K562 (cell line): Measurements from ENCODE around the gene KLK7. TPM values are rescaled to one million over a fixed set of nuclear protein-coding genes. Genes with fewer than 3 reads are reported as not detected.
A peak's percentile ranks its signal among the peaks of the same experiment; 100 is the strongest.

Experiments used
- ATAC-seq: fragments of 200-7000 bp; cut with Tn5 transposase; 3 replicates; pipeline ENCODE4 v1.9.1; 2020; ENCODE audit warnings: moderate library complexity
- BruUV-seq: library from RNA; stranded (reverse); fragments of 400-500 nt; replicated peaks from 2 replicates; lab custom pipeline; 2021; lab: Mats Ljungman, UMichigan
- CTCF ChIA-PET: fragments of 300-600 bp; formaldehyde crosslinking; extraction: SDS; loops from one replicate; lab custom pipeline; 2021; ENCODE audit warnings: low intra/inter-chr PET ratio; lab: Yijun Ruan, JAX
- POLR2A ChIA-PET: fragments of 300-600, 350-650 bp; sonication (Branson Sonifier 250); formaldehyde crosslinking; extraction: SDS; loops from one replicate; lab custom pipeline; 2021; ENCODE audit warnings: antibody characterized with exemption, inconsistent platforms; lab: Yijun Ruan, JAX
- DNase-seq, 4 experiments: peaks; one replicate each; pipeline versions ENCODE4 v3.0.0 to v3.0.0-alpha.2; 2011 to 2018; ENCODE audit warnings: low spot score in 3 of 4, mixed read lengths in 3 of 4; ENCODE audit errors: extremely low read depth in 1 of 4
- FAIRE-seq: peaks from 2 replicates; lab custom pipeline; 2011; peaks lifted over from hg19 to GRCh38; lab: Jason Lieb, UNC
- H2AFZ ChIP-seq: 2 replicates; pipeline ENCODE4 v1.6.0; 2011; ENCODE audit warnings: low read depth, low read length, control low read depth, inconsistent platforms
- H3K27ac ChIP-seq: fragments of 200-600 bp; 3 replicates; pipeline ENCODE4 v1.8.0; 2011; ENCODE audit warnings: low read depth, mild to moderate bottlenecking, control low read depth, inconsistent platforms, low read length, moderate library complexity, mixed read lengths; ENCODE audit errors: extremely low read depth
- H3K27me3 ChIP-seq, 2 experiments: fragments of 300-600 bp in 1 of 2; 2 replicates in 1 of 2; 3 replicates in 1 of 2; pipeline versions ENCODE4 v1.6.0 to v1.8.0; 2011; ENCODE audit warnings: inconsistent platforms in 2 of 2, low read length in 2 of 2, mild to moderate bottlenecking in 1 of 2, mixed read lengths in 1 of 2, moderate library complexity in 1 of 2; ENCODE audit not compliant: control insufficient read depth in 2 of 2, insufficient read depth in 2 of 2
- H3K36me3 ChIP-seq: fragments of 300-600 bp; 3 replicates; pipeline ENCODE4 v1.8.0; 2011; ENCODE audit warnings: mild to moderate bottlenecking, low read length, inconsistent platforms; ENCODE audit not compliant: control insufficient read depth, insufficient read depth
- H3K4me1 ChIP-seq, 2 experiments: fragments of 200-600 bp in 1 of 2; replicated peaks in 1 of 2; 2 replicates in 1 of 2; 3 replicates in 1 of 2; pipeline versions ENCODE4 v1.5.1 to v1.8.0; 2011; ENCODE audit warnings: inconsistent platforms in 2 of 2, low read length in 2 of 2, mild to moderate bottlenecking in 1 of 2, mixed read lengths in 1 of 2, moderate library complexity in 1 of 2; ENCODE audit not compliant: control insufficient read depth in 2 of 2, insufficient read depth in 2 of 2
- H3K4me2 ChIP-seq: 2 replicates; pipeline ENCODE4 v1.6.1; 2011; ENCODE audit warnings: low read length, control low read depth, inconsistent platforms, mixed read lengths; ENCODE audit not compliant: insufficient read depth
- H3K4me3 ChIP-seq: fragments of 200-600 bp; sonication (generic), shearing (Covaris generic); 2 replicates; pipeline ENCODE4 v1.5.1; 2016; ENCODE audit warnings: control low read depth, inconsistent platforms
- H3K79me2 ChIP-seq: fragments of 200-600 bp; 3 replicates; pipeline ENCODE4 v1.8.0; 2011; ENCODE audit warnings: low read length, inconsistent platforms; ENCODE audit not compliant: control insufficient read depth, insufficient read depth
- H3K9ac ChIP-seq, 2 experiments: 2 replicates each; pipeline versions ENCODE4 v1.6.0 to v1.6.1; 2011; ENCODE audit warnings: low read depth in 2 of 2, low read length in 2 of 2, control low read depth in 1 of 2, inconsistent platforms in 1 of 2, mild to moderate bottlenecking in 1 of 2, mixed read lengths in 1 of 2; ENCODE audit not compliant: insufficient read depth in 1 of 2
- H3K9me1 ChIP-seq: one replicate; pipeline ENCODE4 v1.6.0; 2011; ENCODE audit warnings: inconsistent platforms, mild to moderate bottlenecking, low read length, moderate library complexity; ENCODE audit not compliant: control insufficient read depth, insufficient read depth
- H3K9me3 ChIP-seq: replicated peaks from 2 replicates; pipeline ENCODE4 v1.5.1; 2011; ENCODE audit warnings: low read depth, low read length, inconsistent platforms; ENCODE audit not compliant: control insufficient read depth, insufficient read depth
- H4K20me1 ChIP-seq: replicated peaks from 2 replicates; pipeline ENCODE4 v1.6.1; 2011; ENCODE audit warnings: low read length, inconsistent platforms, mixed read lengths; ENCODE audit not compliant: control insufficient read depth, insufficient read depth
- CLOCK ChIP-seq: fragments of 250-450 bp; sonication (Bioruptor Pico); IDR thresholded peaks from 2 replicates; pipeline ENCODE4 v1.4.0; 2020; ENCODE audit warnings: mild to moderate bottlenecking, moderate library complexity, borderline replicate concordance
- GABPB1 ChIP-seq: sonication (generic); formaldehyde crosslinking; IDR thresholded peaks from 2 replicates; pipeline ENCODE4 v1.8.0; 2022; ENCODE audit warnings: mild to moderate bottlenecking, missing genetic modification reagents
- MCM3 ChIP-seq: fragments of 450-650 bp; IDR thresholded peaks from 2 replicates; pipeline ENCODE4 v1.6.1; 2016
- WGBS: fragments of 100-300 bp; shearing (Covaris generic); methylation state at CpG from one replicate; pipeline ENCODE4 v1.1.6; 2016; ENCODE audit warnings: low coverage, mixed read lengths; ENCODE audit not compliant: insufficient coverage; ENCODE audit errors: missing lambda C conversion rate; 5-methylcytosine and 5-hydroxymethylcytosine counted together
- in situ Hi-C: fragments of 300-500 bp; cut with MboI; formaldehyde crosslinking; loops from 4 replicates; pipeline ENCODE4 v1.15.0; 2018; ENCODE audit warnings: inconsistent platforms, mixed read lengths
- intact Hi-C: fragments of 100-400 bp; cut with micrococcal nuclease; formaldehyde crosslinking; loops from 2 replicates; pipeline ENCODE4 v1.14.2; 2022
- polyA plus RNA-seq, 8 experiments: library from polyadenylated mRNA; depleted of rRNA in 4 of 8; stranded (reverse) in 5 of 8; unstranded in 3 of 8; fragments of >200 nt; fragmentation: Nextera tagmentation in 2 of 8; fragmentation: Illumina TruSeq in 1 of 8; extraction: Ambion mirVana in 2 of 8; extraction: Trizol in 1 of 8; gene quantifications; 2 replicates each; pipeline versions ENCODE4 v1.2.1 to v1.2.3, GENCODE V29; 2011 to 2014; ENCODE audit warnings: inconsistent platforms in 1 of 8, missing spikeins in 1 of 8
- total RNA-seq, 7 experiments: library from RNA; depleted of rRNA in 6 of 7; stranded (reverse); fragments of >200 nt in 6 of 7; fragmentation: Illumina TruSeq in 2 of 7; extraction: Trizol in 2 of 7; gene quantifications; 2 replicates each; pipeline versions ENCODE4 v1.2.1 to v1.2.3, GENCODE V29; 2011 to 2021; ENCODE audit warnings: low replicate concordance in 1 of 7

KLK7 gene
- total and polyA plus RNA-seq, 9 of the 15 experiments (the other 6 are each of a cell fraction or from before 2014, with no cell fraction given), result 0.03 TPM; not detected in 8

GRCh38 chr19:51022526-51022925, 38.8 kb upstream of the KLK7 start:
- Histone ChIP-seq H3K36me3 (no peaks in the 10 kb centered on the region), H3K9me3 (no peaks in the 10 kb centered on the region), H2AFZ (no peak overlapping the region), H3K9me1 (no peaks in the 10 kb centered on the region), H3K4me1 (peaks cover 4 to 27% of the 10 kb centered on the region in 2 experiments), H4K20me1 (0 out of 2 replicates have a peak, but pooled peaks cover 8% of the 10 kb centered on the region), H3K4me2 (no peak overlapping the region), H3K4me3 (no peak overlapping the region), H3K27ac (no peak overlapping the region), H3K27me3 (peaks cover 21 to 58% of the 10 kb centered on the region in 2 experiments), H3K79me2 (no peaks in the 10 kb centered on the region), H3K9ac (no peak overlapping the region)
- POLR2A ChIA-PET, result no interaction called here
- no TSS peak for BruUV-seq
- no peak for ATAC-seq
- in situ Hi-C loops (loop anchor here (5.0 kb wide), 1 partner anchor 70 kb away; no protein-coding TSS in a partner anchor), intact Hi-C loops (no loop called here)
- DNase-seq, result no peak
- CTCF ChIA-PET, result interaction anchor here (4.4 kb wide), 1 partner anchor 73 kb away, joined by 35 read pairs; no protein-coding TSS in a partner anchor
- no peak for FAIRE-seq
- WGBS, result 4% methylated on average over 14 of the region's 14 CpGs
- TF ChIP-seq CLOCK (no peak), MCM3 (0 out of 2 replicates have a peak, but pooled peaks have one; percentile 36), GABPB1 (CRISPR knock-in tag) (no peak)
